HFFc6 (cell line): ENCODE data around the gene CREB3. TPM values are rescaled to one million over a fixed set of nuclear protein-coding genes. Genes with fewer than 3 reads are reported as not detected.

Experiments
- DNase-seq: peaks from one replicate; pipeline ENCODE4 v3.0.0-alpha.2; 2018
- H3K27ac Mint-ChIP-seq: 2 replicates; pipeline ENCODE4 v1.8.0; 2020; ENCODE audit warnings: mild to moderate bottlenecking, mixed read lengths
- H3K27me3 Mint-ChIP-seq: 2 replicates; pipeline ENCODE4 v1.8.0; 2021; ENCODE audit warnings: mild to moderate bottlenecking, moderate library complexity, mixed read lengths; ENCODE audit not compliant: insufficient read depth
- H3K36me3 Mint-ChIP-seq: 2 replicates; pipeline ENCODE4 v1.8.0; 2021; ENCODE audit warnings: low read depth, mixed read lengths
- H3K4me1 Mint-ChIP-seq: 2 replicates; pipeline ENCODE4 v1.8.0; 2020; ENCODE audit warnings: low read depth, mixed read lengths
- H3K4me3 Mint-ChIP-seq: 2 replicates; pipeline ENCODE4 v1.8.0; 2020; ENCODE audit warnings: mild to moderate bottlenecking, moderate library complexity, mixed read lengths
- H3K9me3 Mint-ChIP-seq: 2 replicates; pipeline ENCODE4 v1.8.0; 2020; ENCODE audit warnings: mild to moderate bottlenecking, mixed read lengths
- total RNA-seq, 6 experiments: library from RNA; stranded (reverse); fragmentation: NEBNext Ultra II Directional; extraction: Animal tissue kit (Norgen Biotek cat#: 25700); gene quantifications; 2 replicates in 1 of 6; 3 replicates in 5 of 6; pipeline ENCODE4 v1.2.3, GENCODE V29; 2021
- TF ChIP-seq, protein P1 (sequence below): fragments of 200-600 bp; sonication (generic); IDR thresholded peaks from 2 replicates; pipeline ENCODE4 v1.5.0; 2021; ENCODE audit warnings: antibody characterized with exemption, mild to moderate bottlenecking

The CREB3 gene
- total RNA-seq, 6 experiments from 2014 or later, result 106 to 127 (median 114) TPM

DNA sequence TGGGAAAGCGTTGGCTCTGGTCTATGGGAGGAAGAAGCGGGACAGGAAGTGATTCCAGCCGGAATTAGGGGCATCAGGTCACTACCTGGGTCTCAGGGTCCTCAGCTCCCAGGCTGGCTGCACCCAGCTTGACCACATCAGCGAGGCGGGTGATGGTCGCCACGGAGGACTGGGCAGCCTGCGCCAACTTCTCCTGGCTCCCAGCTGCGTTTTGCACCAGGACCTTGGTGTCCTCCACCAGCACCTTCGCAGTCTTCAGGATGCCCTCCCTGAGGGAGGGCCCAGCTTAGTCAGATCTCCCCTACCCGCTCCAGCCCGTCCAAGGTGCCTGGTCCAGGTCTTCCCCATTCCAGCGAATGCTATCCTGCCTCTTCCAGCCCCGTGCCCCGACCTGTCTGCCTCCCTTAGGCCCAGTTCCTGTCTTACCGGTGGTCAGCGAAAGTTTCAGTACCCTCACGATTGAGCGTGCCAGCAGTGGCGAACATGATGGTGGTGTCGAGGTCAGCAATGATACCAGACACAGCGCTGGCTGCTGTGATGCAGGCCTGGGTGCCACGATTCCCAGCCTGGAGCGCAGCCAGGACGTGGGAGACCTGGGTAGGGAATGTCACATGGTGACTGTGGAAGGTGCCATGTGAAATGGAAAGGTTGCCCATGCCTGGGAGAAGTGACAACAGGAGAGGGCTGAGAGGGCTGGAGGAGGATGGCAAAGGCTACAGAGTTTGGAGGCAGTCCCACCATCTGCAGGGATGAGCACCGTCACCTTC lies 28.4 kb upstream of the CREB3 start:
- TF ChIP-seq, protein P1, sequence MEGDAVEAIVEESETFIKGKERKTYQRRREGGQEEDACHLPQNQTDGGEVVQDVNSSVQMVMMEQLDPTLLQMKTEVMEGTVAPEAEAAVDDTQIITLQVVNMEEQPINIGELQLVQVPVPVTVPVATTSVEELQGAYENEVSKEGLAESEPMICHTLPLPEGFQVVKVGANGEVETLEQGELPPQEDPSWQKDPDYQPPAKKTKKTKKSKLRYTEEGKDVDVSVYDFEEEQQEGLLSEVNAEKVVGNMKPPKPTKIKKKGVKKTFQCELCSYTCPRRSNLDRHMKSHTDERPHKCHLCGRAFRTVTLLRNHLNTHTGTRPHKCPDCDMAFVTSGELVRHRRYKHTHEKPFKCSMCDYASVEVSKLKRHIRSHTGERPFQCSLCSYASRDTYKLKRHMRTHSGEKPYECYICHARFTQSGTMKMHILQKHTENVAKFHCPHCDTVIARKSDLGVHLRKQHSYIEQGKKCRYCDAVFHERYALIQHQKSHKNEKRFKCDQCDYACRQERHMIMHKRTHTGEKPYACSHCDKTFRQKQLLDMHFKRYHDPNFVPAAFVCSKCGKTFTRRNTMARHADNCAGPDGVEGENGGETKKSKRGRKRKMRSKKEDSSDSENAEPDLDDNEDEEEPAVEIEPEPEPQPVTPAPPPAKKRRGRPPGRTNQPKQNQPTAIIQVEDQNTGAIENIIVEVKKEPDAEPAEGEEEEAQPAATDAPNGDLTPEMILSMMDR, result no peak
- Mint-ChIP-seq H3K4me1 (no peaks in the 10 kb centered on the region), H3K27me3 (peaks cover 3% of the 10 kb centered on the region), H3K9me3 (no peaks in the 10 kb centered on the region), H3K36me3 (peaks cover 37% of the 10 kb centered on the region), H3K4me3 (no peak overlapping the region), H3K27ac (no peak overlapping the region)
- DNase-seq, result no peak

DNA sequence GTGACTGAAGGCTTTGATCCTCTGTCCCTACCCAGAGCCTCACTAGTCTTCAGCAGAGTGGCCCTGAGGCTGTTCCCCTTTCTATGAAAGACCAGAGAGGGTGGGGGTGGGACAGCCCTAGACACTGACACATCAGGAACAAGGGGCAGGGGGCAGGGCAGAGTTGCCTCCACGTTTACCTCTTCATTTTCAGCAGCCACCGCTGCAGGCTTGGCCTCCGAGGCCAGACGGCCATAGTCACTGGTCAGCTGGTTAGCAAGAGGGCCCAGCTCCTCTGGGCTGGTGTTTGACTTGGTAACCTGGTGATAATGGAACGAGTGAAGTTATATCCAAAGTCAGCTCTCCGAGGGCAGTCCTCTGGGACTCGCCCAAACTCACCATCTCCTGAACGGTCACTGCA lies 27.1 kb upstream of the CREB3 start:
- Mint-ChIP-seq H3K4me1 (no peaks in the 10 kb centered on the region), H3K27me3 (peaks cover 3% of the 10 kb centered on the region), H3K9me3 (no peaks in the 10 kb centered on the region), H3K4me3 (no peak overlapping the region), H3K27ac (no peak overlapping the region), H3K36me3 (peaks cover 41% of the 10 kb centered on the region)
- TF ChIP-seq, protein P1, result no peak
- DNase-seq, result no peak

DNA sequence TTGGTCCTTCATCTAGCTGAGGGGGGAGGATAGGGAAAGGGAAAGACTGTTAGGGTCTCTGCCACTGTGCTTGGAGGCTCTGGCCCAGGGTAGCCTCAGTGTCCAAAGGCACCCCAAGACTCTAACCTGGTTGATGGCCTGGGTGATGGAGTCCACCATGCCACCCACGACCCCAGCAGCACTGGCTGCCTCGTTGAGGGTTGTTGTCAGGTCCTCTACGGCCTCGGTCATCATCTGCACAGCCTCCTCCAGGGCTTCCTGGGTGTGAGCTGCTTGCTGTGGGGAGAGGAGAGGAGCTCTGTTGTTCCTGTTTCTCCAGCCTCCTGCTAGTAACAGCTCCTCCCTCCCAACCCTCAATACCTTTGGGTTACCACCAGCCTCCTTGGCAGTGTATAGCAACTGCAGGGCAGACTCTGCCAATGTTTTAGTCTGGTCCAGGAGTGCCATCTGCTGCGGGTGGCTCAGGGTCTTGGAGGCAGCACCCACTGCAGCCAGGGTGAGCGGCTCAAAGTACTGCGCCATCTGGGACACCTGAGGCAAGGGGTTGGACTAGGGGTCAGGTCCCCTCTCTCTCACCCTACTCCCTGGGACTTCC lies 26.5 kb upstream of the CREB3 start:
- Mint-ChIP-seq H3K4me3 (no peak overlapping the region), H3K27ac (no peak overlapping the region), H3K9me3 (no peaks in the 10 kb centered on the region), H3K27me3 (peaks cover 3% of the 10 kb centered on the region), H3K36me3 (peaks cover 47% of the 10 kb centered on the region), H3K4me1 (no peaks in the 10 kb centered on the region)
- TF ChIP-seq, protein P1, result no peak
- DNase-seq, result no peak

DNA sequence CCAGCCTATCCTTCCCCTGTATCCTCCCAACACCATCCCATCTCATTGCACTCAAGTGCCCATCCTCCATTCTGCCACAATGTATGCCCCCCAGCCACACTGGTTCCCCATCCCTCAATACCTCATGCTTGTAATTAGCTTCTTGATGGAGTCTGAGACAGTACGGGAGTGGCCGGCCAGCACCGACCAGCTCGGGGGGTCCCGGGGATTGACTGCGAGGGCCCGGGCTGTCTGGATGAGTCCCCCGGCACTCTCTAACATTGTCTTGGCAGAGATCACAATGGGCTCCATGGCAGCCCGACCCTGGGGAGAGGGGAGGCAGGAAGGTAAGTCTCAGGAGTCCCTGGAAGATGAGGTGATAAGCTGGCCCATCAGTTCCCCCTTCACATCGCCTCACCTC lies 25.5 kb upstream of the CREB3 start:
- no peaks in the 10 kb centered on the region for H3K4me1 Mint-ChIP-seq
- no peak for DNase-seq
- TF ChIP-seq, protein P1, result no peak
- H3K4me3 Mint-ChIP-seq, result no peak overlapping the region
- H3K9me3 Mint-ChIP-seq, result no peaks in the 10 kb centered on the region
- peaks cover 3% of the 10 kb centered on the region for H3K27me3 Mint-ChIP-seq
- peak overlapping the region; percentile 21; the same call in 1 of the 2 replicates for H3K27ac Mint-ChIP-seq
- H3K36me3 Mint-ChIP-seq, result peaks cover 55% of the 10 kb centered on the region

DNA sequence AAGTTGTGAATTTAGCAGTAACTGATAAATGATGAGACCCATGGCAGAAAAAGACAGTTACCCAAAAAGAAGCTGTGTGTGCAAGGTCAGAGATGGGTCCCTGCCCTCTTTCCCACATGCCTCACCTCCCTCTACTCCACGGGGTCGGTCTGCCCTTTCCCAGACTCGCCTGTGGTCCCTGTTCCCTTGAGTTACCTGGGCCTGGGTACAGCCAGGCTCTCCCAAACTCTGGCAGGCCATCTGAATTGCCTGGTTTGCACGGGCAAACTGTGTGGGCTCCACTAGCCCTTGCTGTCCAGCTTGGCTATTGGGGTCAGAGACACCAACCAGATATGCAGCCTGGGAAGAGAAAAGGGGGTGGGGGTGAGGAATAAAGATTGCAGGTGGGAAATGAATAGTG lies 24.3 kb upstream of the CREB3 start:
- H3K36me3 Mint-ChIP-seq, result peaks cover 59% of the 10 kb centered on the region
- H3K27me3 Mint-ChIP-seq, result peaks cover 3% of the 10 kb centered on the region
- no peaks in the 10 kb centered on the region for H3K9me3 Mint-ChIP-seq
- no peaks in the 10 kb centered on the region for H3K4me1 Mint-ChIP-seq
- DNase-seq, result no peak
- TF ChIP-seq, protein P1, result no peak
- H3K27ac Mint-ChIP-seq, result peak overlapping the region; percentile 23; the same call in 1 of the 2 replicates
- H3K4me3 Mint-ChIP-seq, result no peak overlapping the region
